HG03139 (cell line): ENCODE measurements around the gene MAGEB3.
"Not testable (repeated sequence)": the region's sequence is repeated elsewhere in the genome, so short reads cannot be mapped to it uniquely, and the experiment has no call there.

Experiments used
- ATAC-seq: cut with Tn5 transposase; IDR thresholded peaks from one replicate; pipeline ENCODE4 v1.9.1; 2021; ENCODE audit not compliant: unreplicated experiment

Gene MAGEB3, protein sequence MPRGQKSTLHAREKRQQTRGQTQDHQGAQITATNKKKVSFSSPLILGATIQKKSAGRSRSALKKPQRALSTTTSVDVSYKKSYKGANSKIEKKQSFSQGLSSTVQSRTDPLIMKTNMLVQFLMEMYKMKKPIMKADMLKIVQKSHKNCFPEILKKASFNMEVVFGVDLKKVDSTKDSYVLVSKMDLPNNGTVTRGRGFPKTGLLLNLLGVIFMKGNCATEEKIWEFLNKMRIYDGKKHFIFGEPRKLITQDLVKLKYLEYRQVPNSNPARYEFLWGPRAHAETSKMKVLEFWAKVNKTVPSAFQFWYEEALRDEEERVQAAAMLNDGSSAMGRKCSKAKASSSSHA

DNA sequence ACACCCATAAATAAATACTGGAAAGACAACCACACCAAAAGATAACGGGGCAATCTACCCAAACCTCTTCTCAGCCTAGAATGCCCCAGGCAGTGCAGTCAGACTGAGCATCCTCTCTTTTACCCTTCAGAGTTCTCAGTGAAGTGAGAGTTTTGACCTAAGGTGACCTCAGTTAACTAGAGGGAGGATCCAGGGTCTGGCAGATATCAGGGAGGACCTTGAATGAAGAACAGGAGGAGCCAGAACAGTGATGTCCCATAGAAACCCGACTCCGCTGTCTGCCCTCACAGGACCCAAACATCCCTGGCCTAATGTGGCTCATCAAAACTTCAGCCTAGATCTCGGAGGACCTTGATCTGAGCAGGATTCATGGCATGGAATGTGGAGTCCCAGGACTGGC is at the start of gene MAGEB3:
Gene MAGEB3 (plus strand): TSS at position 263 of the 400 bp plus-strand sequence. CDS start 5,268 bp downstream, outside the sequence.
- ATAC-seq, result no peak

DNA sequence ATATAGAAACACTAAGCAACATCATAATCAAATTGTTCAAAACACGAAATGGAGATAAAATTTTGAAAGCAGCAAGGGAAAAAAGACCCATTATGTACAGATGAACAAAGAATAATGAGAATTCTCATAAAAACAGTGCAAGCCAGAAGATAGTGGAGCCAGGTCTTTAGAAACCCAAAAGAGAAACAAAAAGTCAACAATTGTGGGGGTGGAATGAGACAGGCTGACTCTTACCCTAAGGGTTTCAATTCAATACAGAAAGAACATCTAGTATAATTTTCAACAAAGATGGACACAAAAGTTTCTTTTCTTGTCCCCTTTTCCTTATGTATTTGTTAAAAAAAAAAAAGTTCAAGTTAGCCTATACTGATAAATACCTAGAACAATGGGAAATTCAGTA is 49.1 kb upstream of the MAGEB3 start:
- no peak for ATAC-seq

DNA sequence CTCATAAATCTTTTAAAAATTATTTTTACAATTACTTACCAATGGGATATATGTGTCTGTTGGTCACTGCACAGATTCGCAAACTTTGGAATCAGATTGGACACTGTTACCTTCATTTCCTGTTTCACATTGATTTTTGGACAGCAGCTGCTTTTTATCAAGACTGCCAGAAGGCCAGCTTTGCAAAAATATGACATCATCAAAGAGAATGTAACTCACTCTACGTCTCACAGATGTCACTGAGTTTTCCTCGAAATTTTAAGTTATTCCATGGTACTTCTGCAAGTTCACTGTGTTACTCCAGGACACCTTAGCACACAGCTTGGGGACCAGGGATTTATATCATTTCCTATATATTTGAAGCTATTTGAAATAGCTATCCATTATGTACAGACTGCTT is 46.9 kb upstream of the MAGEB3 start:
- ATAC-seq, result no peak

DNA sequence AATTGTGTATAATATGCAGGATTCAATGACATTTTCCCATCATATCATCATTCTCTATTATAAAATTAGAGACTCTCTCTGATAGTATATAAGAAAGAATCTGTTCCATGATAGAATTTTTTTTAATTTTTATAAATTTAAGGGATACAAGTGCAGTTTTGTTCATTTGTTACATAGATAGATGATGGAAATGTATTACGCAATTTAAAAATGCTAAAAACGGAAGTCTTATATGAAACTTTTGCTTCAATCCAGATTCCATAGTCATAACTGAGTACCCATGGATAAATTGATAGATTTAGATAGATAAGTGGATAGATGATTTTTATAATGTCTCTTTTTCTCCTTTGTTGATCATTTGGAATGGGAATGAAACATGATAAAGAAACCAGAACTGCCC is 40.0 kb upstream of the MAGEB3 start:
- ATAC-seq, result no peak

DNA sequence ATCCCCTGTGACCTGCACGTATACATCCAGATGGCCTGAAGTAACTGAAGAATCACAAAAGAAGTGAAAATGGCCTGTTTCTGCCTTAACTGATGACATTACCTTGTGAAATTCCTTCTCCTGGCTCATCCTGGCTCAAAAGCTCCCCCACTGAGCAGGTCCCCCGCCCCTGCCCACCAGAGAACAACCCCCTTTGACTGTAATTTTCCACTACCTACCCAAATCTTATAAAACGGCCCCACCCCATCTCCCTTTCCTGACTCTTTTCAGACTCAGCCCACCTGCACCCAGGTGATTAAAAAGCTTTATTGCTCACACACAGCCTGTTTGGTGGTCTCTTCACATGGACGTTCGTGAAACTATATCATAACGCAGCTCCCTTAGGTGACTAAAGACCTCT is 36.5 kb upstream of the MAGEB3 start:
- ATAC-seq, result not testable (repeated sequence)

DNA sequence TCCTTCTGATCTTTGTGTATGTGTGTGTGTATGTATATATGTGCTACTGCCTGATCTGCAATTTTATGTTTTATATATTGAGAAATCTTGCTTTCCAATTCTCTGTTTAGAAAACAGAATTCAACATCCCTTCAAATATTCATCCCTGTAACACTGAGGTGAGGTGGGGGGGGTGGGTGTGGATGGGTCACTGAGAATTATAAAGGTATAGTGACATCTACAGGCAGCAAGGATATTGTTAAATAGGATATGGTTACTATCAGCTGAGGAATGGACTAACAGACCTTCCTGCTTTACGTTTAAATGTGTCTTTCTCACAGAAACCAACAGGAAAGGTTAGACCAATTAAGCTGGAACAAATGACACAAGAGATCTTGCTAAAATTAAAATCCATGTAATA is 34.1 kb upstream of the MAGEB3 start:
- ATAC-seq, result no peak

DNA sequence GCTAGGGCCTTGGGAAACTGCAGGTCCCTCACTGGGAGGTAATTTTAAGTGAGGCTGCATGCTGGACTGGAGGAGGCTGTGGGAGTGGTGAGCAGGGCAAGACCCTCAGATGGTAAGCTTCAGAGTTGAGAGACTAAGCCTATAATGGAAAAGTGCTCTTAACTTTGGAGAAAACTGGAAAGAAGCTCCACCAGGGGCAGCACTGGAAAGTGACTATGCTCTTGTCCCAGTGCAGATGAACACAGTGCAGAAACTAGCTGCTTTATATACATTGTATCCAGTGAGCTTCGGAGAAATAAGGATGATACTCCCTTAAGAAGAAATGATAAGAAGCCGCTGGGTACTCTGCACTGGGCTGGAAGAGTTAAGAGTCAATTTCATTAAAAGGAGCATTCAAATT is 18.3 kb upstream of the MAGEB3 start:
- ATAC-seq, result no peak

DNA sequence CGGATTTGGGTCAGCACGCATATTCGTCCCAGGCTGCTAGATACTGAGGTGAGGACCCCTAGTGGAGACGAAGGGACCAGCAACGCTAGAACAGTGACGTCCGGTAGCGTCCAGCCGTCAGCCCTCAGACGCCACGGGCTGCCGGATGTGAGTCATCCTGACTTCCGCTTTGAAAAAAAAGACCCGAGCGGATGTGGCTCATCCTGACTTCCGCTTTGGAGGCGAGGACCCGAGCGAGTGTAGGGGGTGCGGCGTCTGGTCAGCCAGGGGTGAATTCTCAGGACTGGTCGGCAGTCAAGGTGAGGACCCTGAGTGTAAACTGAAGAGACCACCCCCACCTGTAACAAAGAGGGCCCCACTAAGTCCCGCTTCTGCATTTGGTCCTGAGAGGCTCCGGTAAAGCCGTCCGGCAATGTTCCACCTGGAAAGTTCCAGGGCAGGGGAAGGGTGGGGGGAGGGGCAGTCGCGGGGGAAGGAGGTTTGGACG is 15.1 kb upstream of the MAGEB3 start, which contains the start of gene MAGEB2:
Gene MAGEB2 (plus strand): TSS at position 207 of the 487 bp plus-strand sequence. CDS start 3,018 bp downstream, outside the sequence.
- no peak for ATAC-seq

DNA sequence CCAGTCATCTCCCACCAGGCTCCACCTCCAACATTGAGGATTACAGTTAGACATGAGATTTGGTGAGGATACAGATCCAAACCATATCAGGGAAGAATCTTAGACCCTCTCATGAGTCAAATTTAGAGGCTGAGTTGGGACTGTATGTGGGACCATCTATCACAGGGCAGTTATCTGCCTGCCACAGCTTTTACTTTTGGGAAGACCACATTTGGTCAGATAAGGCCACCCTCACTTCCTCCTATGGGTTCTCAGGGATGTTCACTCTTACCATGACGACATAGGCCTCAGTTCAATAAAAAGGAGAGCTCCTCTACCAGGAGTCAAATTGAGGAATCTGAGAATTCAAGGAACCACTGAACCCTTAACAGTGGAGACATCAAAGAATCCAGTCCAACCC is 13.0 kb upstream of the MAGEB3 start:
- no peak for ATAC-seq

DNA sequence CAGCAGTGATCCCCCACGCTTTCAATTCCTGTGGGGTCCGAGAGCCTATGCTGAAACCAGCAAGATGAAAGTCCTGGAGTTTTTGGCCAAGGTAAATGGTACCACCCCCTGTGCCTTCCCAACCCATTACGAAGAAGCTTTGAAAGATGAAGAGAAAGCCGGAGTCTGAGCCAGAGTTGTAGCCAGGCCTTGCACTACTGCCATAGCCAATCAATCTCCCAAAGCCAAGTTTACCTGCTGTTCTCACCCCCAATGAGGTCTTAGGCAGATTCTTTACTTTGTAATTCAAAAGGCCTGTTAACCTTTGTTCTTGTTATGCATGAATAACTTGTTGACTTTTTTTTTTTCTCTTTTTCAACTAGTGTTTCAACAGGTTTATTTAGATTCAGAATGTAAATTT is 11.1 kb upstream of the MAGEB3 start:
- ATAC-seq, result no peak

DNA sequence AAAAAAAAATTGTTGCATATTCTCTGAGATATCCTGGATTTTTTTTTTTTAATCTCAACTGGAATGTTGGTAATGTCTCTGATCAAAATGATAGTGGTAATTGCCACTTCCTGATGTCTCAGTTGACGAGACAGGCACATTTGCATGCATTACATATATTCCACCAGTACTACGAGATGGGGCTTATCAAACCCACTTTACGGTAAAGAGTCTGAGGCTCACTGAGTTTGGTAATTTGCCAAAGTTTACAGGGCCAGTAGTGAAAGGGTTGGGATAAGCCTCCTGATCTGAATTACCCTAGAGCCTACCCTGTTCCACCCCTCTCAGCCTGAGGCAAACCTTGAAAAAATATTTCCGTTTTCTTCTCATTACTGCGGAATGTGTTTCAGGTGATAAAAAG is 9.8 kb upstream of the MAGEB3 start:
- no peak for ATAC-seq

DNA sequence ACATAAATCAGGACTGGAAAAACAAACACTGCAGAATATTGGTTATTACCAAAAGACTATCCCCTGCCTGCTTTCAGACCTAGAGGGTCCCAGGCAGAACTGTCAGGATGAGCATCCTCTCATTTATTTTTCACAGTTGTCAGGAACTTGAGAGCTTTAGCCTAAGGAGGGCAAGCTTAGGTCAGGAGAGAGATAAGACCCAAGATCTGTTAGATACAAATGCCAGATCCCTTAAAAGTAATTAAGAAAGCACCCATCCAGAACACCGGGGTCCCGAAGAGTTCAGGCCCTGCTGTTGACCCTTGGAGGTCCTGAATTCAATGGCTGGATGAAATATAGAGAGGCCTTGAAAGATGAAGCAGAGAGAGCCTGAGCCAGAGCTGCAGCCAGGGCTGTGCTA is 5.9 kb upstream of the MAGEB3 start:
- ATAC-seq, result no peak

DNA sequence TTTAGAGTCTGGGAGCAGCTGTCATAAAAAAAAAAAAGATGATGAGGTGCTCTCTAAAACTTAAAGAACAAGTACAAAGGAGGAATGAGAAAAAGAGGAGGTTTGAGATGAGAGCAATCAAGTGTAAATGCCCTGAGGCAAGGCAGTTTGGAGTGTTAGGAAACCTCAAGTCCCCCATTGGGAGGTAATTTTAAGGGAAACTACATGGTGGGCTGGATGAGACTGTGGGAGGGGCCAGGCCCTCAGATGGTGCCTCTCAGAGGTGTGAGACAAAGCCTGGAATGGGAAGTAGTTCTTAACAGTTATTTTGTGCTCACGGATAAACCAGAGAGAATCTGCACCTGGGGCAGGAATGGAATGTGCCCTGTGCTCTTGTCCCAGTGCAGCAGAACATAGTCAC is 1.9 kb upstream of the MAGEB3 start:
- ATAC-seq, result no peak

DNA sequence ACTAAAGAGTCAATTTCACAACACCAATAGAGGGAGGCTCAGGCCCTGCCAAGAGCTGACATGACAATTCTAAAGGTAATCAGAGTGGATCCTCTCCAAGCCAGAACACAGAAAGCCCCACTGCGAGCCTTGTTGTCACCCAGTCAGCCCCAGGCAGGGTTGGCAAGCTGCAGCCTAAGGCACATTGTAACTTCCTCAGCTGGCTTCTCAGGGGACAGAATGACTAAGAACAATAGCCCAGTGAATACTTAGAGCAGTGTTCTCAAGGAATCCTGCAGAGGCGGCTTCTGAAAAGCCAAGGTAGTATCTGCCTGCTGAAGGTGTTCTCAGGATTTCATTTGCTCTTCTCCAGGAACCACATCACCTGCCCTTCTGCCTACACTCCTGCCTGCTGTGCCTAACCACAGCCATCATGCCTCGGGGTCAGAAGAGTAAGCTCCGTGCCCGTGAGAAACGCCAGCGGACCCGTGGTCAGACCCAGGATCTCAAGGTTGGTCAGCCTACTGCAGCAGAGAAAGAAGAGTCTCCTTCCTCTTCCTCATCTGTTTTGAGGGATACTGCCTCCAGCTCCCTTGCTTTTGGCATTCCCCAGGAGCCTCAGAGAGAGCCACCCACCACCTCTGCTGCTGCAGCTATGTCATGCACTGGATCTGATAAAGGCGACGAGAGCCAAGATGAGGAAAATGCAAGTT is 11.4 kb downstream of the MAGEB3 start, which contains the start of gene MAGEB4:
Gene MAGEB4 (plus strand): TSS at position 277 of the 692 bp plus-strand sequence. CDS start 136 bp downstream, at position 413.
- no peak for ATAC-seq

DNA sequence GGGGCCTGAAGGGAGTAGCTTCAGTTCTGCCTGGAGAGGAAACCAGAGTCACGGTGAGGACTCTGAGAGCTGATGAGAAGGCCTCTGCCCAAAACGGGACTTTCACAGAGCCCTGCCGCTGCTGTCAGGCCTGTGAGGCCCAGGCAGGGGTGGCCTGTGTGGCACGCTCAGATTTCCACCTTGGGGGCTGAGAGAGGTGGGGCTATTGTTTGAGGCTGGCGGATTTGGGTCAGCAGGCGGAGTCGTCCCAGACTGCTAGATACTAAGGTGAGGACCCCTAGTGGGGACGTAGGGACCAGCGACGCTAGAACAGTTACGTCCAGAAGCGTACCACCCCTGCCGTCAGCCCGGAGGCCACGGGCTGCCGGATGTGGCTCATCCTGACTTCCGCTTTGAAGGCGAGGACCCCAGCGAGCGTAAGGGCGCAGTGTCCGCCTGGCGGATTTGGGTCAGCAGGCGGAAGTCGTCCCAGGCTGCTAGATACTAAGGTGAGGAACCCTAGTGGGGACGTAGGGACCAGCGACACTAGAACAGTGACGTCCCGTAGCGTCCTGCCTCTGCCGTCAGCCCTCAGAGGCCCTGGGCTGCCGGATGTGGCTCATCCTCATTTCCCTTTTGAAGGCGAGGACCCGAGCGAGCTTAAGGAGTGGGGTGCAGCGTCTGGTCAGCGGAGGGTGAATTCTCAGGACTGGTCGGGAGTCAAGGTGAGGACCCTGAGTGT is 16.5 kb downstream of the MAGEB3 start, which contains the start of gene MAGEB1:
Gene MAGEB1 (plus strand): TSS at position 378 of the 721 bp plus-strand sequence. CDS start 3,348 bp downstream, outside the sequence.
- ATAC-seq, result no peak

DNA sequence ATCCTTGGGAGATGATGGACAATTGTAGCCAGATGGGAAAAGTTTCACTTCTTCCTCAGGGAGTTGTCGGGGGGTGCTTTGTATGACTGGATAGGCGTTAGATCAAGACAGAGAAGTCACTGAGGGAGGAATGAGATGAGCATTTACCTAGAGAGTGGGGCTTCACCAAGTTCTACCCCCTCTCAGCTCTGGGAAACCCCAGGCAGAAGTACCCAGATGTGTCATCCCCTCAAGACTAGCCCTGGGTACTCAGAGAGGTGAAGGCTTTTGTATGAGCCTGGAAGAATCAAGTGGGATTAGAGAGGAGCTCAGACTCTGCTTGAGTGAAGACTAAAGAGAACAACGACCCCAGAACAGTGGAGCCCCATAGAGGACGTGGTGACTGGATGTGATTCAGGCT is 18.4 kb downstream of the MAGEB3 start:
- no peak for ATAC-seq

DNA sequence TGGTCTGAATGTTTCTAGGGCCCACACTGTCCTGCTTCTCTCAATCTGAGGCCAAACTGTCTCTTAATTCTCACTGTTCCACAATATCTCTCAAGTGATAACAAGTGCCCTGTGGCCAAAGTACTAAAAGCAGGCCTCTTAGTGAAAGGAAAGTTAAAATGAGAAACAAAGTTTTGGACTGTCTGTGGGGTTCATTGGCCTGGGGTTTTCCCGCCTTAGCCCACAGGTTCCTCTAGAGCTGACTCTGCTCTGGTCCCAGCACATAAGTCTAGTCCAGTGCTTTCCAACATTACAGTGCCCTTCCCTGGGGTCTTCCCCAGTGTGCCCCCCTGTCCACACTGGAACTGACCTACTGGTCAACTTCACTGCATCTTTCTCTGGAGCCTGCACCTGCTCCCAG is 22.8 kb downstream of the MAGEB3 start:
- ATAC-seq, result no peak

DNA sequence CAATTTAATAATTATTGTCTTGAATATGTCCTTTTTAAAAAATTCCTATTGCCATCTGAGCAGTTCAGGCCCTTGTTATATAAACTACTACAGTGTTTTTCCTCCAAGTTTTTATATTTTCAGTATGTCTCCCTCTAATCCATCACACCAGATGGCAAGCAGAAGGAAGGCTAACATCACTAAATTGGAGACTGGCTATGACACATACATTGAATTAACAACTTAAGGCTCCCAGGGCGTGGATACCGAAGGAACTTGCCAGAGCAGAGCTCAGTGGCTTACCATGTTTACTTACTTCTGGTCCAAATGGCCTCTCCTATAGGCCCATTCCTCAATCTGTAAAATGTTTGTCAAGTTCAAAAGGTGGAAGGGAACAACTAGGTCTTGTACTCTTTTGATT is 29.5 kb downstream of the MAGEB3 start:
- no peak for ATAC-seq

DNA sequence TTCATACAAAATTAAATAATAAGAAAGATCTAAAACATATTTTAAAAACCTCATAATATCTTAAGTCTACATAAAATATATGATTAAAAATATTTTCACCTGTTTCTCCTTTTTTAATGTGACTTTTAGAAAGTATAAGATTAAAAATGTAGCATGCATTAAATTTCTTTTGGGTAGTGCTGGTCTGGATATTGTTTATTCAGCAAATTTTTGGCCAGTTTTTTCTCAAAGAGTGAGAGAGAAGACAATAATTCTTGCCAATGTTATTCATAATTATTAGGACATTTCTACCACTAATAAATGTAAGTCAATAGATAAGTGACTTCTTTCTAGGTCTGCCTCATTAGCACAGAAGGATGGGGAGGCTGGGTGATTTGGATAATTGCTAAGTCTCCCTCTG is 30.6 kb downstream of the MAGEB3 start:
- ATAC-seq, result no peak

DNA sequence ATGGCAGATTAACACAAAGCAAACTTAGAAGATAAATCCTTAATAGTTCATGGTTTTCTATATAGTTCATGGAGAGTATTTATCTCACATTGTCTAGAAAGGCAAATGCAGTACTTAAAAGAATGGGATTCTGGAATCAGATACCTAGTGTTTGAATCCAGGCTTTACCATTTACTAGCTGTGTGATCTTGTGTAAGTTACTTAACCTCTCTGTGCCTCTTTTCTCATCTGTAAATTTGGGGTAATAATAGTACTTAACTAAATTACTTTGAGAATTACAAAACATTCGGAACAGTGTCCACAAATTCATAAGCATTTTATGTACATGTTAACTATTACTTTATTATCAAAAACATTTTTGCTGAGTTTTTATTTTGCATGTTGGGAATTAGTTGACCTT is 32.3 kb downstream of the MAGEB3 start:
- ATAC-seq, result no peak

DNA sequence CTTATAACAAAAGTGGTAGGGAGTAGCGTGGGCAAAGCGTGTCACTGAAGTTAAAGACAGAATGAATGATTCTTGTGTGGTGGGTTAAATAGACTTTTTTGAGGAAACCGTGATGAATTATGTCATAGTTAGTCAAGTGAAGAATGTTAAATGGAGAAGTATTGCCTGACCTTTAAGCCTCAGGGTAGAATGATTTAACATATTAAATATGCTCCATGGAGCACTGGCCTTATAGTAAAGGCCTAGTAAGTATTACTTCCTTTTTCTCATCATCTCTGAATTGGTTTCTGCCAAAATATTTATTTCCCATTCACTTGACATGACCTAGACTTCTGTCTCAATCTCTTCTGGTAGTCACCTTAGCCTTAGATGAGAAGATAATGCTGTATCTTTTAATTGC is 40.2 kb downstream of the MAGEB3 start:
- ATAC-seq, result no peak
